Fibroblast of pulmonary artery (primary cell): ENCODE results near the gene DNAJB11.

Source experiments
- DNase-seq: peaks from one replicate; pipeline ENCODE4 v3.0.0-alpha.2; 2010; ENCODE audit warnings: low read depth
- H3K4me3 ChIP-seq: replicated peaks from 2 replicates; pipeline ENCODE4 v1.5.1; 2011; ENCODE audit warnings: low read depth, mild to moderate bottlenecking, control low read depth, low read length, moderate library complexity
- CTCF ChIP-seq: IDR thresholded peaks from 2 replicates; pipeline ENCODE4 v1.5.1; 2011; ENCODE audit warnings: mild to moderate bottlenecking, control low read depth, low read length, inconsistent platforms; ENCODE audit errors: missing control alignments

Gene DNAJB11

DNA sequence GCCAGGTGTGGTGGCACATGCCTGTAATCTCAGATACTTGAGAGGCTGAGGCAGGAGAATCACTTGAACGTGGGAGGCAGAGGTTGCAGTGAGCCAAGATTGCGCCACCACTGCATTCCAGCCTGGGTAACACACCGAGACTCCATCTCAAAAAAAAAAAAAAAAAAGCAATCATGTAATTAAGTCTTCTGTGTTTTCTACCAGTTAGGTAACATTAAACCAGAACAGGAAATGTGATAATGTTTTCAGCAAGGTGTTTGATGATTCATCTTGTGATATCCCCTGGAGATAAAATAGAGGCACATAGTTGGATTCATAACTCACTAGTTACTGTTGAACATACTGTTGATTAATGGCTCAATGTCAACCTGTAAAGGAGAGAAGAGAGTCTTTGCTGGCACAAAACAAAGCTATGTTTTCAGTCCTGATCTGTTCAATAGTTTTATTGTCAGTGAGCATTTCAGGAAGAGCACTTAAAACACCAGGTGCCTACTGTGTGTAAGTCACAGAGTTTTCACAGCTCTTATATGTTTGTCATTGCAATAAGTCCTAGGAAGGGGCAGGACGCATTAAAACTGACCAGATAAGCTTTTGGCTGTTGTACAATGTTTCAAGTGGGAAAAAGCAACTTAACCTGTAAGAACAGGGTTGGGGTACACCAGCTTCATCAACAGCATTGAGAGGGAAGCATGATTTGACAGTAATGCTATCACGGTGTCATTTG is 19.5 kb downstream of the DNAJB11 start:
- DNase-seq: peak; percentile 49
- TF ChIP-seq CTCF: no peak
- no peak overlapping the region for H3K4me3 ChIP-seq

- no peak for TF ChIP-seq CTCF
- DNase-seq: no peak
- H3K4me3 ChIP-seq: no peak overlapping the region
These were observed 20.2 kb downstream of the DNAJB11 start for GRCh38 chr3:186590580-186591295.

DNA sequence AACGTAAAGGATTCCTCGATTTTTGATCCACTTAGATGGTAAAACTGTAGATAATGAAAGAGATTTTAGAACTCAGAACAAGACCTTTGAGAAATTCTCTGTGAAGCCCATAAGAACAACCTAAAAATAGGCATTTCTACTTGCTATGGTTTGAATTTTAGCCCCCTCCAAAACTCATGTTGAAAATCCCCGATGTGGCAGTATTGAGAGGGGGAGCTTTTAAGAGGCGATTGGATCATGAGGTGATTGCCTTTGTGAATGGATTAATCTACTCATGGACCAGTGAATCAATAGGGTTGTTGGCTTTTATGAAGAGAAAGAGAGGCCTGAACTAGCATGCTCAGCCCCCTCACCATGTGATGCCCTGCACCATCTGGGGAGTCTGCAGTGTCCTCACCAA is 22.2 kb downstream of the DNAJB11 start:
- DNase-seq: no peak
- no peak for TF ChIP-seq CTCF

GRCh38 chr3:186593862-186594261 is 23.3 kb downstream of the DNAJB11 start:
- H3K4me3 ChIP-seq: no peak overlapping the region
- DNase-seq: no peak
- TF ChIP-seq CTCF: no peak

More for the DNA sequence above, 22.2 kb downstream of the DNAJB11 start:
- no peak overlapping the region for H3K4me3 ChIP-seq

GRCh38 chr3:186594591-186595113 is 24.1 kb downstream of the DNAJB11 start:
- H3K4me3 ChIP-seq: no peak overlapping the region
- no peak for DNase-seq
- TF ChIP-seq CTCF: no peak

DNA sequence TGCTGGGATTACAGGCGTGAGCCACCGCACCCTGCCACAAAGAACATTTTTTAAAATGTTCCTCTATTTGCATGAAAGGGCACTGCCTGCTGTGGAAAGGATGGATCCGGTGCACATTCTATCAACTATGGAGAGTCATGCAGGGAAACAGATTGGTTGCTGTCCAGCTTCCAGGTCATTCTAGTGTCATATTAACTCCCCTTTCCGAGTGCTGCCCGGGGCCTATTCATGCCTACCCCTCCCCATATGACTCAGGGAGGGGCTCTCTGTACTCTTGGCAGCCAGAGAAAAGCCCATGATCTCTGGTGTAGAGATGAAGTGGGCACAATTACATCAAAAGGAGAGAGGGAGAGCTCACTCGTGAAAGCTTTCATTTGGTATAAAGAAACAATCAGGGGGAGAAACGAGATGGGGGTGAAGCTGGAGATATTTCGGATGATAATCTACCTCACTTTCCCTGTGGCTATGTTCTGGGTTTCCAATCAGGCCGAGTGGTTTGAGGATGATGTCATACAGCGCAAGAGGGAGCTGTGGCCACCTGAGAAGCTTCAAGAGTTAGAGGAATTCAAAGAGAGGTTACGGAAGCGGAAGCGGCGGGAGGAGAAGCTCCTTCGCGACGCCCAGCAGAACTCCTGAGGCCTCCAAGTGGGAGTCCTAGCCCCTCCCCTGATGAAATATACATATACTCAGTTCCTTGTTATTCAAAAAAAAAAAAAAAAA is 26.2 kb downstream of the DNAJB11 start:
- H3K4me3 ChIP-seq: no peak overlapping the region
- no peak for TF ChIP-seq CTCF
- peak; percentile 44 for DNase-seq
